Jurkat, Clone E6-1 (cell line): ENCODE measurements around the gene TMCC2.

Experiments used
- DNase-seq: peaks from one replicate; pipeline ENCODE4 v3.0.0-alpha.2; 2011; ENCODE audit warnings: low read depth, low spot score
- H3K4me3 ChIP-seq: 2 replicates; pipeline ENCODE4 v1.5.1; 2011; ENCODE audit warnings: mild to moderate bottlenecking, low read length, control low read depth, moderate library complexity

TMCC2 gene

GRCh38 chr1:205236526-205236925, 8.8 kb downstream of the TMCC2 start:
- no peak for DNase-seq
- no peak overlapping the region for H3K4me3 ChIP-seq

- no peak for DNase-seq
- H3K4me3 ChIP-seq, result no peak overlapping the region
Observed at GRCh38 chr1:205236951-205237475, 9.3 kb downstream of the TMCC2 start.

- H3K4me3 ChIP-seq, result no peak overlapping the region
- DNase-seq, result no peak
Observed at GRCh38 chr1:205237526-205238484, 10.1 kb downstream of the TMCC2 start.

GRCh38 chr1:205239078-205239477, 11.3 kb downstream of the TMCC2 start:
- no peak overlapping the region for H3K4me3 ChIP-seq
- DNase-seq, result no peak

- DNase-seq, result no peak
Observed at GRCh38 chr1:205240118-205240517, 12.4 kb downstream of the TMCC2 start.

GRCh38 chr1:205240569-205240968, 12.8 kb downstream of the TMCC2 start:
- H3K4me3 ChIP-seq, result no peak overlapping the region
- no peak for DNase-seq

More at GRCh38 chr1:205240118-205240517, 12.4 kb downstream of the TMCC2 start:
- H3K4me3 ChIP-seq, result no peak overlapping the region

GRCh38 chr1:205241366-205242030, 13.8 kb downstream of the TMCC2 start:
- DNase-seq, result no peak
- H3K4me3 ChIP-seq, result no peak overlapping the region

- no peak overlapping the region for H3K4me3 ChIP-seq
- no peak for DNase-seq
Observed at GRCh38 chr1:205243350-205244191, 15.8 kb downstream of the TMCC2 start.

- no peak overlapping the region for H3K4me3 ChIP-seq
- DNase-seq, result no peak
Observed at GRCh38 chr1:205244384-205244783, 16.6 kb downstream of the TMCC2 start.

- DNase-seq, result no peak
- no peak overlapping the region for H3K4me3 ChIP-seq
Observed at GRCh38 chr1:205245096-205245495, 17.4 kb downstream of the TMCC2 start.

GRCh38 chr1:205246351-205247119, 18.8 kb downstream of the TMCC2 start:
- no peak overlapping the region for H3K4me3 ChIP-seq
- no peak for DNase-seq

GRCh38 chr1:205247130-205247921, 19.6 kb downstream of the TMCC2 start:
- H3K4me3 ChIP-seq, result no peak overlapping the region
- DNase-seq, result no peak

- no peak for DNase-seq
- no peak overlapping the region for H3K4me3 ChIP-seq
Observed at GRCh38 chr1:205248793-205249601, 21.3 kb downstream of the TMCC2 start.

GRCh38 chr1:205249651-205250050, 21.9 kb downstream of the TMCC2 start:
- DNase-seq, result no peak
- H3K4me3 ChIP-seq, result no peak overlapping the region

GRCh38 chr1:205250699-205251098, 23.0 kb downstream of the TMCC2 start:
- no peak overlapping the region for H3K4me3 ChIP-seq
- DNase-seq, result no peak

GRCh38 chr1:205251576-205251975, 23.8 kb downstream of the TMCC2 start:
- DNase-seq, result no peak
- H3K4me3 ChIP-seq, result no peak overlapping the region
